Measurements from ENCODE around the gene METTL24. TPM values are rescaled to one million over a fixed set of nuclear protein-coding genes. Genes with fewer than 3 reads are reported as not detected.

Gene METTL24
- total and polyA plus RNA-seq, 10 of the 15 experiments (the other 5 are each of a cell fraction or from before 2014, with no cell fraction given): 0.20 TPM; not detected in 9

DNA sequence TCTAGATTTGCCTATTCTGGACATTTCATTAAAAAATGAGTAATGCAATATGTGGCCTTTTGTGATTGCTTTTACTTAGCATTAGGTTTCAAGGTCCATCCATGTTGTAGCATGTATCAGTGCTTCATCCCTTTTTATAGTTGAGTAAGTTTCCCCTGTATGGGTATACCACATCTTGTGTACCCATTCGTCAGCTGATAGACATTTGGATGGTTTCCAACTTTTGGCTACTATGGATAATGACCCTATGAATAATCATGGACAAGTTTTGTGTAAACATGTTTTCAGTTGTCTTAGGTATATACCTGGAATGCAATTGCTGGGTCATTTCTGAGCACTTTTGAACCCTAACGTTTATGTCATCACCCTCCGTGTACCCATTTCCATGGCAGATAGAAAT is 15.4 kb downstream of the METTL24 start:
- ATAC-seq (no peak), DNase-seq (ENCODE audit: low read depth, low spot score) (no peak), FAIRE-seq (no peak)
- Histone ChIP-seq H3K9ac (ENCODE audit: control insufficient read depth, insufficient read depth, low read length) (no peak overlapping the region), H3K4me3 (no peak overlapping the region), H3K36me3 (ENCODE audit: control insufficient read depth in 2 of 2, insufficient read depth in 2 of 2, low read length in 1 of 2) (no peaks in the 10 kb centered on the region), H3K4me1 (ENCODE audit: control insufficient read depth, insufficient read depth, low read length) (no peaks in the 10 kb centered on the region), H3K79me2 (ENCODE audit: control insufficient read depth, insufficient read depth, low read length) (no peaks in the 10 kb centered on the region), H3K27ac (ENCODE audit: control insufficient read depth, insufficient read depth) (no peak overlapping the region), H3K9me3 (replicated peaks; ENCODE audit: control insufficient read depth, insufficient read depth, low read length) (no peaks in the 10 kb centered on the region), H2AFZ (ENCODE audit: control insufficient read depth, low read depth, low read length) (no peak overlapping the region), H3K4me2 (ENCODE audit: control insufficient read depth, insufficient read depth) (no peak overlapping the region), H4K20me1 (ENCODE audit: control insufficient read depth, insufficient read depth) (no peaks in the 10 kb centered on the region), H3K27me3 (replicated peaks in 1 of 2; ENCODE audit: control insufficient read depth in 2 of 2, insufficient read depth in 2 of 2, low read length in 1 of 2) (no peaks in the 10 kb centered on the region)
- ChIA-PET CTCF (no interaction called here), SMC1A (ENCODE audit: uncharacterized antibody, unreplicated experiment) (no interaction called here), POLR2A (no interaction called here), RAD21 (ENCODE audit: unreplicated experiment) (interaction anchor here (1.4 kb wide), 1 partner anchor 164 kb away, joined by 10 read pairs; no protein-coding TSS in a partner anchor)
- 51% methylated on average over 3 of the region's 3 CpGs for WGBS (ENCODE audit: insufficient coverage, insufficient replicate concordance, low lambda C conversion rate, missing lambda C conversion rate)
- BruUV-seq (replicated peaks): no TSS peak
- in situ Hi-C loops (cut with MboI) (no loop called here), intact Hi-C loops (cut with micrococcal nuclease; ENCODE audit: unreplicated experiment) (no loop called here)
- TF ChIP-seq, protein P1, sequence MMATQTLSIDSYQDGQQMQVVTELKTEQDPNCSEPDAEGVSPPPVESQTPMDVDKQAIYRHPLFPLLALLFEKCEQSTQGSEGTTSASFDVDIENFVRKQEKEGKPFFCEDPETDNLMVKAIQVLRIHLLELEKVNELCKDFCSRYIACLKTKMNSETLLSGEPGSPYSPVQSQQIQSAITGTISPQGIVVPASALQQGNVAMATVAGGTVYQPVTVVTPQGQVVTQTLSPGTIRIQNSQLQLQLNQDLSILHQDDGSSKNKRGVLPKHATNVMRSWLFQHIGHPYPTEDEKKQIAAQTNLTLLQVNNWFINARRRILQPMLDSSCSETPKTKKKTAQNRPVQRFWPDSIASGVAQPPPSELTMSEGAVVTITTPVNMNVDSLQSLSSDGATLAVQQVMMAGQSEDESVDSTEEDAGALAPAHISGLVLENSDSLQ (IDR thresholded peaks at IDR 0.05): no peak
- TF ChIP-seq FOXK2 (IDR thresholded peaks at IDR 0.05) (no peak), KLF5 (IDR thresholded peaks at IDR 0.05; ENCODE audit: partially characterized antibody) (no peak), NFIC (IDR thresholded peaks at IDR 0.05; ENCODE audit: low read depth, low read length) (no peak), RAD51 (IDR thresholded peaks at IDR 0.05) (no peak), TBL1XR1 (IDR thresholded peaks at IDR 0.05; ENCODE audit: low read depth, low read length) (no peak), ZNF217 (IDR thresholded peaks at IDR 0.05) (no peak), CBX3 (IDR thresholded peaks at IDR 0.05; ENCODE audit: borderline replicate concordance, low read depth) (no peak), RELA (IDR thresholded peaks at IDR 0.05; ENCODE audit: borderline replicate concordance, partially characterized antibody) (no peak)
- TF ChIP-seq, protein P2, sequence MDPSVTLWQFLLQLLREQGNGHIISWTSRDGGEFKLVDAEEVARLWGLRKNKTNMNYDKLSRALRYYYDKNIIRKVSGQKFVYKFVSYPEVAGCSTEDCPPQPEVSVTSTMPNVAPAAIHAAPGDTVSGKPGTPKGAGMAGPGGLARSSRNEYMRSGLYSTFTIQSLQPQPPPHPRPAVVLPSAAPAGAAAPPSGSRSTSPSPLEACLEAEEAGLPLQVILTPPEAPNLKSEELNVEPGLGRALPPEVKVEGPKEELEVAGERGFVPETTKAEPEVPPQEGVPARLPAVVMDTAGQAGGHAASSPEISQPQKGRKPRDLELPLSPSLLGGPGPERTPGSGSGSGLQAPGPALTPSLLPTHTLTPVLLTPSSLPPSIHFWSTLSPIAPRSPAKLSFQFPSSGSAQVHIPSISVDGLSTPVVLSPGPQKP (IDR thresholded peaks at IDR 0.05; ENCODE audit: low read depth, low read length): no peak
- TF ChIP-seq, protein P3, sequence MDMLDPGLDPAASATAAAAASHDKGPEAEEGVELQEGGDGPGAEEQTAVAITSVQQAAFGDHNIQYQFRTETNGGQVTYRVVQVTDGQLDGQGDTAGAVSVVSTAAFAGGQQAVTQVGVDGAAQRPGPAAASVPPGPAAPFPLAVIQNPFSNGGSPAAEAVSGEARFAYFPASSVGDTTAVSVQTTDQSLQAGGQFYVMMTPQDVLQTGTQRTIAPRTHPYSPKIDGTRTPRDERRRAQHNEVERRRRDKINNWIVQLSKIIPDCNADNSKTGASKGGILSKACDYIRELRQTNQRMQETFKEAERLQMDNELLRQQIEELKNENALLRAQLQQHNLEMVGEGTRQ (IDR thresholded peaks at IDR 0.05; ENCODE audit: borderline replicate concordance, low read depth, low read length): no peak
- TF ChIP-seq, protein P4, sequence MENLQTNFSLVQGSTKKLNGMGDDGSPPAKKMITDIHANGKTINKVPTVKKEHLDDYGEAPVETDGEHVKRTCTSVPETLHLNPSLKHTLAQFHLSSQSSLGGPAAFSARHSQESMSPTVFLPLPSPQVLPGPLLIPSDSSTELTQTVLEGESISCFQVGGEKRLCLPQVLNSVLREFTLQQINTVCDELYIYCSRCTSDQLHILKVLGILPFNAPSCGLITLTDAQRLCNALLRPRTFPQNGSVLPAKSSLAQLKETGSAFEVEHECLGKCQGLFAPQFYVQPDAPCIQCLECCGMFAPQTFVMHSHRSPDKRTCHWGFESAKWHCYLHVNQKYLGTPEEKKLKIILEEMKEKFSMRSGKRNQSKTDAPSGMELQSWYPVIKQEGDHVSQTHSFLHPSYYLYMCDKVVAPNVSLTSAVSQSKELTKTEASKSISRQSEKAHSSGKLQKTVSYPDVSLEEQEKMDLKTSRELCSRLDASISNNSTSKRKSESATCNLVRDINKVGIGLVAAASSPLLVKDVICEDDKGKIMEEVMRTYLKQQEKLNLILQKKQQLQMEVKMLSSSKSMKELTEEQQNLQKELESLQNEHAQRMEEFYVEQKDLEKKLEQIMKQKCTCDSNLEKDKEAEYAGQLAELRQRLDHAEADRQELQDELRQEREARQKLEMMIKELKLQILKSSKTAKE (IDR thresholded peaks at IDR 0.05; ENCODE audit: low read depth, poor library complexity, severe bottlenecking): no peak
- TF ChIP-seq, protein P5, sequence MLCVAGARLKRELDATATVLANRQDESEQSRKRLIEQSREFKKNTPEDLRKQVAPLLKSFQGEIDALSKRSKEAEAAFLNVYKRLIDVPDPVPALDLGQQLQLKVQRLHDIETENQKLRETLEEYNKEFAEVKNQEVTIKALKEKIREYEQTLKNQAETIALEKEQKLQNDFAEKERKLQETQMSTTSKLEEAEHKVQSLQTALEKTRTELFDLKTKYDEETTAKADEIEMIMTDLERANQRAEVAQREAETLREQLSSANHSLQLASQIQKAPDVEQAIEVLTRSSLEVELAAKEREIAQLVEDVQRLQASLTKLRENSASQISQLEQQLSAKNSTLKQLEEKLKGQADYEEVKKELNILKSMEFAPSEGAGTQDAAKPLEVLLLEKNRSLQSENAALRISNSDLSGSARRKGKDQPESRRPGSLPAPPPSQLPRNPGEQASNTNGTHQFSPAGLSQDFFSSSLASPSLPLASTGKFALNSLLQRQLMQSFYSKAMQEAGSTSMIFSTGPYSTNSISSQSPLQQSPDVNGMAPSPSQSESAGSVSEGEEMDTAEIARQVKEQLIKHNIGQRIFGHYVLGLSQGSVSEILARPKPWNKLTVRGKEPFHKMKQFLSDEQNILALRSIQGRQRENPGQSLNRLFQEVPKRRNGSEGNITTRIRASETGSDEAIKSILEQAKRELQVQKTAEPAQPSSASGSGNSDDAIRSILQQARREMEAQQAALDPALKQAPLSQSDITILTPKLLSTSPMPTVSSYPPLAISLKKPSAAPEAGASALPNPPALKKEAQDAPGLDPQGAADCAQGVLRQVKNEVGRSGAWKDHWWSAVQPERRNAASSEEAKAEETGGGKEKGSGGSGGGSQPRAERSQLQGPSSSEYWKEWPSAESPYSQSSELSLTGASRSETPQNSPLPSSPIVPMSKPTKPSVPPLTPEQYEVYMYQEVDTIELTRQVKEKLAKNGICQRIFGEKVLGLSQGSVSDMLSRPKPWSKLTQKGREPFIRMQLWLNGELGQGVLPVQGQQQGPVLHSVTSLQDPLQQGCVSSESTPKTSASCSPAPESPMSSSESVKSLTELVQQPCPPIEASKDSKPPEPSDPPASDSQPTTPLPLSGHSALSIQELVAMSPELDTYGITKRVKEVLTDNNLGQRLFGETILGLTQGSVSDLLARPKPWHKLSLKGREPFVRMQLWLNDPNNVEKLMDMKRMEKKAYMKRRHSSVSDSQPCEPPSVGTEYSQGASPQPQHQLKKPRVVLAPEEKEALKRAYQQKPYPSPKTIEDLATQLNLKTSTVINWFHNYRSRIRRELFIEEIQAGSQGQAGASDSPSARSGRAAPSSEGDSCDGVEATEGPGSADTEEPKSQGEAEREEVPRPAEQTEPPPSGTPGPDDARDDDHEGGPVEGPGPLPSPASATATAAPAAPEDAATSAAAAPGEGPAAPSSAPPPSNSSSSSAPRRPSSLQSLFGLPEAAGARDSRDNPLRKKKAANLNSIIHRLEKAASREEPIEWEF (IDR thresholded peaks at IDR 0.05; ENCODE audit: insufficient replicate concordance, low read depth, low read length): no peak

Measured in GM12878 (cell line).